GM21529 (cell line): Measurements from ENCODE around the gene GNG2.

Source experiments
- ATAC-seq: cut with Tn5 transposase; IDR thresholded peaks from one replicate; pipeline ENCODE4 v1.9.1; 2021; ENCODE audit not compliant: unreplicated experiment

Gene GNG2

GRCh38 chr14:51989293-51990234 is 129.2 kb downstream of the GNG2 start, which contains the start of gene RTRAF:
Gene RTRAF (plus strand): TSS chr14:51989546. CDS start chr14:51989640, 94 bp downstream.
- ATAC-seq, result peak; percentile 93

GRCh38 chr14:51990488-51990887 is 130.1 kb downstream of the GNG2 start:
- ATAC-seq, result no peak

GRCh38 chr14:51993285-51993920 is 133.0 kb downstream of the GNG2 start:
- no peak for ATAC-seq

- ATAC-seq, result no peak
Measured at GRCh38 chr14:51996148-51996746, 135.8 kb downstream of the GNG2 start.

- no peak for ATAC-seq
Measured at GRCh38 chr14:51998348-51998747, 137.9 kb downstream of the GNG2 start.

GRCh38 chr14:51999084-51999483 is 138.7 kb downstream of the GNG2 start:
- no peak for ATAC-seq

- no peak for ATAC-seq
Measured at GRCh38 chr14:52000019-52000582, 139.7 kb downstream of the GNG2 start.

- ATAC-seq, result no peak
Measured at GRCh38 chr14:52000696-52001095, 140.3 kb downstream of the GNG2 start.

GRCh38 chr14:52002542-52002941 is 142.1 kb downstream of the GNG2 start:
- ATAC-seq, result no peak

GRCh38 chr14:52003324-52003723 is 142.9 kb downstream of the GNG2 start:
- ATAC-seq, result no peak

GRCh38 chr14:52005625-52006024 is 145.2 kb downstream of the GNG2 start:
- no peak for ATAC-seq

GRCh38 chr14:52006361-52006760 is 145.9 kb downstream of the GNG2 start:
- no peak for ATAC-seq

- no peak for ATAC-seq
Measured at GRCh38 chr14:52007211-52007610, 146.8 kb downstream of the GNG2 start.

GRCh38 chr14:52007637-52008036 is 147.2 kb downstream of the GNG2 start:
- ATAC-seq, result no peak

- no peak for ATAC-seq
Measured at GRCh38 chr14:52008136-52008535, 147.7 kb downstream of the GNG2 start.

- no peak for ATAC-seq
Measured at GRCh38 chr14:52010173-52010693, 149.8 kb downstream of the GNG2 start.

- ATAC-seq, result no peak
Measured at GRCh38 chr14:52011523-52011922, 151.1 kb downstream of the GNG2 start.

- no peak for ATAC-seq
Measured at GRCh38 chr14:52012635-52013034, 152.2 kb downstream of the GNG2 start.

GRCh38 chr14:52013984-52014600 is 153.7 kb downstream of the GNG2 start:
- ATAC-seq, result no peak

- ATAC-seq, result no peak
Measured at GRCh38 chr14:52014601-52015267, 154.3 kb downstream of the GNG2 start.
